H1 (cell line): ENCODE measurements around the gene NAA20. TPM values are rescaled to one million over a fixed set of nuclear protein-coding genes. Genes with fewer than 3 reads are reported as not detected.

Experiments
- CTCF ChIA-PET: fragments of 300-600 bp; sonication (Branson Sonifier 250); formaldehyde crosslinking; loops from one replicate; lab custom pipeline; 2021; ENCODE audit not compliant: partially characterized antibody; lab: Charles Lee
- POLR2A ChIA-PET: fragments of 300-600 bp; sonication (Branson Sonifier 250); formaldehyde crosslinking; loops from one replicate; lab custom pipeline; 2021; ENCODE audit warnings: inconsistent platforms; ENCODE audit not compliant: partially characterized antibody; lab: Charles Lee
- DNase-seq, 2 experiments: peaks; one replicate each; pipeline versions ENCODE4 v3.0.0 to v3.0.0-alpha.2; 2010 to 2022; ENCODE audit warnings: low spot score in 2 of 2, low read depth in 1 of 2, mixed read lengths in 1 of 2
- FAIRE-seq: peaks from 2 replicates; lab custom pipeline; 2011; peaks lifted over from hg19 to GRCh38; lab: Jason Lieb, UNC
- H2AFZ ChIP-seq: 2 replicates; pipeline ENCODE4 v1.8.1; 2012; ENCODE audit warnings: low read length, inconsistent platforms
- H2AK5ac ChIP-seq: 2 replicates; pipeline ENCODE4 v1.6.1; 2013; ENCODE audit warnings: low read depth, low read length
- H2BK120ac ChIP-seq: replicated peaks from 2 replicates; pipeline ENCODE3; 2013; ENCODE audit warnings: low read depth, low read length, inconsistent platforms
- H2BK12ac ChIP-seq: 2 replicates; pipeline ENCODE4 v1.6.1; 2013; ENCODE audit warnings: low read depth, low read length
- H2BK15ac ChIP-seq: 2 replicates; pipeline ENCODE4 v1.6.1; 2013; ENCODE audit warnings: low read length
- H2BK20ac ChIP-seq: 2 replicates; pipeline ENCODE4 v1.6.1; 2013; ENCODE audit warnings: low read length
- H2BK5ac ChIP-seq: 2 replicates; pipeline ENCODE4 v1.6.1; 2013; ENCODE audit warnings: low read depth, low read length
- H3K14ac ChIP-seq: 2 replicates; pipeline ENCODE4 v1.6.1; 2013; ENCODE audit warnings: inconsistent platforms; ENCODE audit not compliant: insufficient read length
- H3K18ac ChIP-seq: 2 replicates; pipeline ENCODE4 v1.6.1; 2013; ENCODE audit warnings: low read length; ENCODE audit errors: extremely low read depth
- H3K23ac ChIP-seq: 2 replicates; pipeline ENCODE4 v1.6.1; 2013; ENCODE audit warnings: inconsistent platforms; ENCODE audit not compliant: insufficient read length
- H3K23me2 ChIP-seq: 2 replicates; pipeline ENCODE4 v1.6.1; 2013; ENCODE audit warnings: low read depth, low read length
- H3K27ac ChIP-seq: 2 replicates; pipeline ENCODE4 v1.6.1; 2011; ENCODE audit warnings: low read depth, low read length, inconsistent platforms
- H3K27me3 ChIP-seq, 4 experiments: replicated peaks in 1 of 4; 1 replicate in 1 of 4; 2 replicates in 3 of 4; pipeline versions ENCODE4 v1.6.1 to v1.8.1; 2011 to 2013; ENCODE audit warnings: low read length in 3 of 4, mild to moderate bottlenecking in 3 of 4, inconsistent platforms in 2 of 4, mixed read lengths in 2 of 4, moderate library complexity in 1 of 4; ENCODE audit not compliant: control insufficient read depth in 3 of 4, insufficient read depth in 3 of 4; ENCODE audit errors: extremely low read depth in 1 of 4
- H3K36me3 ChIP-seq, 4 experiments: 2 replicates each; pipeline versions ENCODE4 v1.6.1 to v1.8.1; 2011 to 2013; ENCODE audit warnings: mild to moderate bottlenecking in 4 of 4, low read length in 3 of 4, moderate library complexity in 2 of 4, control low read depth in 1 of 4, inconsistent platforms in 1 of 4; ENCODE audit not compliant: insufficient read depth in 4 of 4, control insufficient read depth in 2 of 4
- H3K4ac ChIP-seq: replicated peaks from 2 replicates; pipeline ENCODE3; 2013; ENCODE audit warnings: low read length, low read depth, mixed read lengths, inconsistent platforms; ENCODE audit not compliant: insufficient read length
- H3K4me1 ChIP-seq, 4 experiments: replicated peaks in 1 of 4; 1 replicate in 1 of 4; 2 replicates in 3 of 4; pipeline versions ENCODE4 v1.6.1 to v1.8.1; 2011 to 2013; ENCODE audit warnings: low read length in 3 of 4, inconsistent platforms in 2 of 4, mixed read lengths in 1 of 4; ENCODE audit not compliant: insufficient read depth in 4 of 4, control insufficient read depth in 3 of 4
- H3K4me2 ChIP-seq, 2 experiments: 2 replicates each; pipeline versions ENCODE4 v1.6.1 to v1.8.1; 2011 to 2013; ENCODE audit warnings: low read depth in 2 of 2, low read length in 2 of 2, control low read depth in 1 of 2, inconsistent platforms in 1 of 2, mild to moderate bottlenecking in 1 of 2; ENCODE audit not compliant: insufficient read depth in 1 of 2
- H3K4me3 ChIP-seq, 4 experiments: fragments of 200-600, 300-600 bp in 1 of 4; sonication (generic), shearing (Covaris generic), sonication (Bioruptor Twin) in 1 of 4; 2 replicates each; pipeline versions ENCODE4 v1.5.1 to v1.8.1; 2011 to 2016; ENCODE audit warnings: low read length in 4 of 4, low read depth in 3 of 4, control low read depth in 2 of 4, inconsistent platforms in 2 of 4, mild to moderate bottlenecking in 2 of 4, mixed read lengths in 1 of 4, moderate library complexity in 1 of 4; ENCODE audit not compliant: insufficient read depth in 2 of 4; ENCODE audit errors: extremely low read depth in 1 of 4
- H3K56ac ChIP-seq: replicated peaks from 2 replicates; pipeline ENCODE3; 2013; ENCODE audit warnings: low read depth, mild to moderate bottlenecking, mixed read lengths, low read length, inconsistent platforms; ENCODE audit not compliant: insufficient read length
- H3K79me1 ChIP-seq: 2 replicates; pipeline ENCODE4 v1.6.1; 2013; ENCODE audit warnings: low read depth, low read length, control low read depth
- H3K79me2 ChIP-seq, 2 experiments: 2 replicates each; pipeline versions ENCODE4 v1.6.1 to v1.8.1; 2012 to 2013; ENCODE audit warnings: low read length in 2 of 2, mild to moderate bottlenecking in 2 of 2, inconsistent platforms in 1 of 2; ENCODE audit not compliant: insufficient read depth in 2 of 2, control insufficient read depth in 1 of 2
- H3K9ac ChIP-seq, 4 experiments: replicated peaks in 1 of 4; 1 replicate in 1 of 4; 2 replicates in 3 of 4; pipeline versions ENCODE4 v1.6.1 to v1.8.1; 2011 to 2013; ENCODE audit warnings: low read depth in 3 of 4, low read length in 3 of 4, control low read depth in 2 of 4, mild to moderate bottlenecking in 2 of 4, moderate library complexity in 2 of 4, inconsistent platforms in 1 of 4; ENCODE audit errors: extremely low read depth in 1 of 4
- H3K9me3 ChIP-seq, 2 experiments: 2 replicates each; pipeline versions ENCODE4 v1.6.1 to v1.8.1; 2012 to 2013; ENCODE audit warnings: mild to moderate bottlenecking in 2 of 2, moderate library complexity in 2 of 2, control low read depth in 1 of 2, inconsistent platforms in 1 of 2, low read depth in 1 of 2, low read length in 1 of 2, mixed read lengths in 1 of 2; ENCODE audit not compliant: insufficient read depth in 2 of 2
- H4K20me1 ChIP-seq, 2 experiments: replicated peaks in 1 of 2; 2 replicates each; pipeline versions ENCODE3 to v1.8.1; 2011 to 2013; ENCODE audit warnings: inconsistent platforms in 2 of 2, low read length in 2 of 2, mild to moderate bottlenecking in 1 of 2; ENCODE audit not compliant: insufficient read depth in 2 of 2, control insufficient read depth in 1 of 2
- H4K5ac ChIP-seq: 2 replicates; pipeline ENCODE4 v1.6.1; 2013; ENCODE audit warnings: low read length, low read depth, mixed read lengths, inconsistent platforms; ENCODE audit not compliant: insufficient read length
- H4K8ac ChIP-seq: 2 replicates; pipeline ENCODE4 v1.8.0; 2013; ENCODE audit warnings: mild to moderate bottlenecking, moderate library complexity, low read length, inconsistent platforms; ENCODE audit not compliant: insufficient read depth; ENCODE audit errors: extremely low read depth
- H4K91ac ChIP-seq: replicated peaks from 2 replicates; pipeline ENCODE3; 2013; ENCODE audit warnings: low read length, mixed read lengths, inconsistent platforms; ENCODE audit not compliant: insufficient read length
- CBX5 ChIP-seq: fragments of 300-800, 300-1000 bp; sonication (generic); IDR thresholded peaks from 2 replicates; pipeline ENCODE4 v1.7.1; 2016; ENCODE audit warnings: antibody characterized with exemption, low read length, low read depth
- CTBP2 ChIP-seq: IDR thresholded peaks from 2 replicates; pipeline ENCODE4 v1.7.0; 2011; ENCODE audit warnings: borderline replicate concordance, mild to moderate bottlenecking, moderate library complexity, mixed read lengths, low read length; ENCODE audit not compliant: insufficient read depth, insufficient read length
- GABPA ChIP-seq: IDR thresholded peaks from 2 replicates; pipeline ENCODE4 v1.6.1; 2011; ENCODE audit warnings: mild to moderate bottlenecking, low read length, moderate library complexity, borderline replicate concordance; ENCODE audit not compliant: insufficient read depth
- HDAC2 ChIP-seq, 2 experiments: fragments of 300-600 bp in 1 of 2; sonication (generic) in 1 of 2; IDR thresholded peaks; 2 replicates each; pipeline ENCODE4 v1.6.1; 2011 to 2012; ENCODE audit warnings: low read depth in 2 of 2, low read length in 2 of 2, mild to moderate bottlenecking in 2 of 2, moderate library complexity in 2 of 2, borderline replicate concordance in 1 of 2, inconsistent platforms in 1 of 2
- SAP30 ChIP-seq: fragments of 300-600 bp; sonication (generic); IDR thresholded peaks from 2 replicates; pipeline ENCODE4 v1.7.1; 2012; ENCODE audit warnings: low read length, moderate library complexity, mild to moderate bottlenecking, inconsistent platforms; ENCODE audit not compliant: insufficient read depth, insufficient replicate concordance
- SIN3A ChIP-seq, 2 experiments: IDR thresholded peaks in 1 of 2; conservative IDR thresholded peaks in 1 of 2; 2 replicates each; pipeline ENCODE4 v1.6.1; 2011 to 2012; ENCODE audit warnings: low read length in 2 of 2, improper control_type of control experiment in 1 of 2, low read depth in 1 of 2, mild to moderate bottlenecking in 1 of 2
- SIRT6 ChIP-seq: IDR thresholded peaks from one replicate; pipeline ENCODE4 v1.7.1; 2012; ENCODE audit warnings: low read length, inconsistent platforms
- WGBS, 2 experiments: shearing (Covaris generic) in 1 of 2; methylation state at CpG; one replicate each; pipeline versions ENCODE4 v1.1.6 to v1.1.7; 2013 to 2015; ENCODE audit warnings: low lambda C conversion rate in 2 of 2, mixed read lengths in 2 of 2, inconsistent platforms in 1 of 2, low coverage in 1 of 2, missing lambda C conversion rate in 1 of 2; ENCODE audit not compliant: insufficient replicate concordance in 2 of 2, insufficient coverage in 1 of 2, insufficient read length in 1 of 2; ENCODE audit errors: extremely low coverage in 1 of 2, missing lambda C conversion rate in 1 of 2; 5-methylcytosine and 5-hydroxymethylcytosine counted together
- polyA plus RNA-seq, 7 experiments: library from polyadenylated mRNA; depleted of rRNA in 3 of 7; stranded (reverse) in 5 of 7; unstranded in 2 of 7; fragments of >200 nt in 5 of 7; fragments of 200-250 nt in 2 of 7; gene quantifications; 1 replicate in 5 of 7; 2 replicates in 1 of 7; 4 replicates in 1 of 7; pipeline versions ENCODE4 v1.2.1 to v1.2.3, GENCODE V29; 2011 to 2013; ENCODE audit warnings: missing spikeins in 2 of 7, mixed read lengths in 2 of 7
- total RNA-seq: library from RNA; stranded (reverse); fragmentation: NEBNext Ultra II Directional; extraction: Animal tissue kit (Norgen Biotek cat#: 25700); gene quantifications from 2 replicates; pipeline ENCODE4 v1.2.1, GENCODE V29; 2021
- TF ChIP-seq, protein P1 (sequence below): IDR thresholded peaks from 2 replicates; pipeline ENCODE4 v1.6.1; 2011; ENCODE audit warnings: low read depth, mild to moderate bottlenecking, low read length; ENCODE audit not compliant: insufficient read depth
- TF ChIP-seq, protein P2 (sequence below): IDR thresholded peaks from 2 replicates; pipeline ENCODE4 v1.6.1; 2012; ENCODE audit warnings: inconsistent platforms
- TF ChIP-seq, protein P3 (sequence below): IDR thresholded peaks from 2 replicates; pipeline ENCODE4 v1.6.1; 2011; ENCODE audit warnings: low read length, improper control_type of control experiment

NAA20 gene
- total and polyA plus RNA-seq, 2 of the 8 experiments (the other 6 are each of a cell fraction or from before 2014, with no cell fraction given) = 21.9 to 41.1 TPM

DNA sequence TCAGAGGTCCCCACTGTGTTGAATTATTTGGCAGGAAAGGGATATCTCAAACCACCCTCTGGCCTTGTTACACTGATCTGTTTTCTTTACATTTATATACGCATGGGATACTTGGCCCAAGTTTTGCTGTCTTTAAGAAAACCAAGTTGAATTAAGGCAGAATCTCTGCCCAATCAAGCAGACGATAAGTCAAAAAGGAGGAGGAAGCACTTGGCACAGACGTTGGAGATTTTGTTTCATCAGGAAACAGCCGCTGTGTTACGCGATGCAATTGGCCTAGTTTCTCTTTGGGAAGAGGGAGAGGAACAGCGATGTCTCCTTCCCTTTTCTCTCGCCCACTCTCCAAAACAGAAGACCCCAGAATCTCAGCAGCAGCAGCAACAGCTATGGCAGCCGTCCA, 20.2 kb upstream of the NAA20 start:
- Histone ChIP-seq H3K23me2 (no peaks in the 10 kb centered on the region), H3K4me3 (no peak overlapping the region), H3K4me1 (peaks cover 2 to 7% (median 5%) of the 10 kb centered on the region in 4 experiments), H4K91ac (no peak overlapping the region), H4K8ac (no peak overlapping the region; the same call in 1 of the 2 replicates), H3K9me3 (no peaks in the 10 kb centered on the region), H3K4me2 (no peak overlapping the region), H3K36me3 (no peaks in the 10 kb centered on the region), H3K9ac (no peak overlapping the region; a peak in 1 of 7 replicates), H3K18ac (no peak overlapping the region), H3K79me1 (no peaks in the 10 kb centered on the region), H3K4ac (no peak overlapping the region), H3K27me3 (no peaks in the 10 kb centered on the region; a peak in 1 of 7 replicates), H3K14ac (no peak overlapping the region), H4K5ac (no peak overlapping the region), H2AK5ac (no peak overlapping the region), H2BK5ac (no peak overlapping the region), H3K56ac (no peak overlapping the region), H4K20me1 (no peaks in the 10 kb centered on the region), H2AFZ (no peak overlapping the region), H2BK12ac (no peak overlapping the region), H2BK15ac (no peak overlapping the region), H3K79me2 (no peaks in the 10 kb centered on the region), H3K27ac (no peak overlapping the region), H2BK20ac (no peak overlapping the region), H3K23ac (no peak overlapping the region), H2BK120ac (no peak overlapping the region)
- no peak for DNase-seq
- CTCF ChIA-PET = interaction anchor here (0.8 to 1.4 kb wide), 5 partner anchors 20 to 303 kb away, joined by 3 to 5 read pairs (median 3); no protein-coding TSS in a partner anchor
- POLR2A ChIA-PET = no interaction called here
- WGBS, 2 experiments = 93% methylated on average over 9 of the region's 9 CpGs; no CpG with 5 or more reads in 1 of the 2 experiments
- no peak for FAIRE-seq
- no peak for TF ChIP-seq SAP30
- TF ChIP-seq CBX5 = no peak
- no peak for TF ChIP-seq SIN3A (conservative IDR thresholded peaks at IDR 0.05 in 1 of 2, IDR thresholded peaks at IDR 0.05 in 1 of 2; ENCODE audit: low read depth in 1 of 2, low read length in 2 of 2)
- TF ChIP-seq, protein P1, sequence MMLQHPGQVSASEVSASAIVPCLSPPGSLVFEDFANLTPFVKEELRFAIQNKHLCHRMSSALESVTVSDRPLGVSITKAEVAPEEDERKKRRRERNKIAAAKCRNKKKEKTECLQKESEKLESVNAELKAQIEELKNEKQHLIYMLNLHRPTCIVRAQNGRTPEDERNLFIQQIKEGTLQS = no peak
- TF ChIP-seq HDAC2 (IDR thresholded peaks at IDR 0.05; ENCODE audit: borderline replicate concordance in 1 of 2, low read depth in 2 of 2, low read length in 2 of 2) = no peak
- no peak for TF ChIP-seq CTBP2
- TF ChIP-seq, protein P2, sequence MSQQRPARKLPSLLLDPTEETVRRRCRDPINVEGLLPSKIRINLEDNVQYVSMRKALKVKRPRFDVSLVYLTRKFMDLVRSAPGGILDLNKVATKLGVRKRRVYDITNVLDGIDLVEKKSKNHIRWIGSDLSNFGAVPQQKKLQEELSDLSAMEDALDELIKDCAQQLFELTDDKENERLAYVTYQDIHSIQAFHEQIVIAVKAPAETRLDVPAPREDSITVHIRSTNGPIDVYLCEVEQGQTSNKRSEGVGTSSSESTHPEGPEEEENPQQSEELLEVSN = no peak
- TF ChIP-seq SIRT6 = no peak
- TF ChIP-seq, protein P3, sequence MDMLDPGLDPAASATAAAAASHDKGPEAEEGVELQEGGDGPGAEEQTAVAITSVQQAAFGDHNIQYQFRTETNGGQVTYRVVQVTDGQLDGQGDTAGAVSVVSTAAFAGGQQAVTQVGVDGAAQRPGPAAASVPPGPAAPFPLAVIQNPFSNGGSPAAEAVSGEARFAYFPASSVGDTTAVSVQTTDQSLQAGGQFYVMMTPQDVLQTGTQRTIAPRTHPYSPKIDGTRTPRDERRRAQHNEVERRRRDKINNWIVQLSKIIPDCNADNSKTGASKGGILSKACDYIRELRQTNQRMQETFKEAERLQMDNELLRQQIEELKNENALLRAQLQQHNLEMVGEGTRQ = no peak
- no peak for TF ChIP-seq GABPA
